Activated T-cell treated with anti-CD3 and anti-CD28 coated beads, Interleukin-2, amount 50 U/mL, for 48 hours (primary cell): ENCODE measurements around the gene GUCA2A.
"Not testable (repeated sequence)": the region's sequence is repeated elsewhere in the genome, so short reads cannot be mapped to it uniquely, and the experiment has no call there.

ENCODE experiments used
- DNase-seq, 2 experiments: peaks; one replicate each; pipeline ENCODE4 v3.0.0-alpha.2; 2020

Gene GUCA2A

GRCh38 chr1:42164551-42165420 lies at the start of gene GUCA2A:
GUCA2A (minus strand) TSS chr1:42164745; CDS start chr1:42164712, 33 bp downstream.
- DNase-seq = no peak

GRCh38 chr1:42211224-42211623 lies 46.7 kb upstream of the GUCA2A start:
- DNase-seq = no peak

- no peak for DNase-seq
These were observed 46.0 kb upstream of the GUCA2A start for GRCh38 chr1:42210421-42211133.

- DNase-seq = no peak
These were observed 45.1 kb upstream of the GUCA2A start for GRCh38 chr1:42209526-42210251.

- DNase-seq = not testable (repeated sequence)
These were observed 42.4 kb upstream of the GUCA2A start for GRCh38 chr1:42206930-42207329.

- DNase-seq = no peak
These were observed 41.6 kb upstream of the GUCA2A start for GRCh38 chr1:42206164-42206563.

- no peak for DNase-seq
These were observed 37.4 kb upstream of the GUCA2A start for GRCh38 chr1:42201986-42202385.

GRCh38 chr1:42198251-42198650 lies 33.7 kb upstream of the GUCA2A start:
- no peak for DNase-seq

- no peak for DNase-seq
These were observed 31.3 kb upstream of the GUCA2A start for GRCh38 chr1:42195841-42196240.

- no peak for DNase-seq
These were observed 27.6 kb upstream of the GUCA2A start for GRCh38 chr1:42192106-42192505.

- no peak for DNase-seq
These were observed 26.8 kb upstream of the GUCA2A start for GRCh38 chr1:42191319-42191718.

GRCh38 chr1:42189931-42190853 lies 25.6 kb upstream of the GUCA2A start:
- no peak for DNase-seq

GRCh38 chr1:42186152-42186551 lies 21.6 kb upstream of the GUCA2A start:
- no peak for DNase-seq

GRCh38 chr1:42184616-42185015 lies 20.1 kb upstream of the GUCA2A start:
- DNase-seq = no peak

GRCh38 chr1:42183957-42184268 lies 19.4 kb upstream of the GUCA2A start:
- no peak for DNase-seq

GRCh38 chr1:42183210-42183956 lies 18.8 kb upstream of the GUCA2A start:
- no peak for DNase-seq

GRCh38 chr1:42181687-42182086 lies 17.1 kb upstream of the GUCA2A start:
- DNase-seq = no peak

GRCh38 chr1:42179900-42180329 lies 15.4 kb upstream of the GUCA2A start:
- DNase-seq = no peak

- DNase-seq = no peak
These were observed 14.7 kb upstream of the GUCA2A start for GRCh38 chr1:42179275-42179674.

GRCh38 chr1:42178249-42178648 lies 13.7 kb upstream of the GUCA2A start:
- DNase-seq = no peak

GRCh38 chr1:42177541-42177981 lies 13.0 kb upstream of the GUCA2A start:
- no peak for DNase-seq
